SK-N-SH treated with all-trans-retinoic acid at 6 μM for 48 hours (cell line): ENCODE data around the gene C6orf120.

ENCODE experiments used
- ARNTL ChIP-seq: fragments of 450-650 bp; formaldehyde crosslinking; IDR thresholded peaks from 2 replicates; pipeline ENCODE4 v1.5.0; 2020; ENCODE audit warnings: low read depth, mild to moderate bottlenecking, moderate library complexity, borderline replicate concordance
- CSRNP3 ChIP-seq: fragments of 250-450 bp; sonication (Bioruptor Pico); IDR thresholded peaks from 2 replicates; pipeline ENCODE4 v1.5.1; 2021; ENCODE audit warnings: mild to moderate bottlenecking, moderate library complexity
- PATZ1 ChIP-seq: fragments of 250-450 bp; sonication (Bioruptor Pico); IDR thresholded peaks from 2 replicates; pipeline ENCODE4 v1.8.0; 2020; ENCODE audit warnings: mild to moderate bottlenecking, moderate library complexity, borderline replicate concordance
- POU6F1 ChIP-seq: fragments of 250-450 bp; sonication (Bioruptor Pico); IDR thresholded peaks from 2 replicates; pipeline ENCODE4 v1.8.0; 2021; ENCODE audit warnings: low read depth, mild to moderate bottlenecking, moderate library complexity, borderline replicate concordance
- RARB ChIP-seq: fragments of 250-450 bp; sonication (Bioruptor Pico); IDR thresholded peaks from 2 replicates; pipeline ENCODE4 v1.8.0; 2021; ENCODE audit warnings: mild to moderate bottlenecking, moderate library complexity
- TCF4 ChIP-seq: fragments of 250-450 bp; sonication (Bioruptor Pico); IDR thresholded peaks from 2 replicates; pipeline ENCODE4 v1.8.0; 2021; ENCODE audit warnings: mild to moderate bottlenecking, moderate library complexity, borderline replicate concordance
- ZFP30 ChIP-seq: fragments of 450-650 bp; formaldehyde crosslinking; IDR thresholded peaks from 2 replicates; pipeline ENCODE4 v1.5.0; 2022; ENCODE audit warnings: mild to moderate bottlenecking, moderate library complexity
- ZNF8 ChIP-seq: fragments of 450-650 bp; formaldehyde crosslinking; IDR thresholded peaks from 2 replicates; pipeline ENCODE4 v1.5.0; 2020; ENCODE audit warnings: mild to moderate bottlenecking, moderate library complexity

- TF ChIP-seq PATZ1 (CRISPR knock-in tag) (no peak), RARB (CRISPR knock-in tag) (no peak), POU6F1 (CRISPR knock-in tag) (no peak), ARNTL (CRISPR knock-in tag) (no peak), ZNF8 (no peak), ZFP30 (CRISPR knock-in tag) (no peak), CSRNP3 (CRISPR knock-in tag) (no peak), TCF4 (CRISPR knock-in tag) (no peak)
Measured at GRCh38 chr6:169723200-169723909, 21.4 kb downstream of the C6orf120 start.
